HG02678 (cell line): Measurements from ENCODE around the gene PEAR1.

Experiments used
- ATAC-seq: cut with Tn5 transposase; IDR thresholded peaks from one replicate; pipeline ENCODE4 v1.9.1; 2021; ENCODE audit warnings: mild to moderate bottlenecking, moderate library complexity; ENCODE audit not compliant: unreplicated experiment

PEAR1 gene

DNA sequence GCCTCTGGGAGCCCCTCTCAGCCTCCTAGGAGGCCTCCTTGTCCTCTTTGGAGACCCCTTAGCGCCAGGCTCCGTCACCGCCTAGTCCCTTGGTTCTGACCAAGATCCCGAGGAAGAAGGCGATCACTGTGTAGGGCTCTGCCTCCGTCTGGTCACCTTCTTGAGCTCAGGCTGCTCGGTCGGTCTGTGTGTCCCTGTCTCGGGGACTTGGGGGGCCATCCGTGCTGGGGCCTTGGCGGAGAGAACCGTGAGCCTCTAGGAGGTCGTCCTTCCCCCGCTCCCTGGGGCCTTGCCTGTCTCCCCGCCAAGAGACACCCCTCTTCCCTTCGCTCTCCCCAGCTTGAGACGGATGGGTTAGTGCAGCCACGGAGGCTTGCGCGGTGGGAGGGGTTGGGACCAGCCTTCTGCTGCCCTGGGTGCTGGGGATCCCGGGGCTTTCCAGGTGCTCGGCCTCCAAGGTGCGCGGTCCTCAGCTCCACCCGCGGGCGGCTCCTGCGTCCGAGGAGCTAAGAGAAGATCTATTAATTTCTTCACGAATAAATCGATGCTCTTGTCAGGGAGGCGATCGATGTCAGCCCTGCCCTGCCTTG is 33.9 kb upstream of the PEAR1 start:
- ATAC-seq, result no peak

- no peak for ATAC-seq
Measured at GRCh38 chr1:156860113-156860627, 33.3 kb upstream of the PEAR1 start.

GRCh38 chr1:156860628-156861423 is 32.7 kb upstream of the PEAR1 start, which contains the start of gene NTRK1:
Gene NTRK1 (plus strand): TSS chr1:156860865. CDS start chr1:156860935, 70 bp downstream.
- peak; percentile 41 for ATAC-seq

GRCh38 chr1:156862584-156862983 is 30.9 kb upstream of the PEAR1 start:
- no peak for ATAC-seq

- no peak for ATAC-seq
Measured at GRCh38 chr1:156862997-156863599, 30.4 kb upstream of the PEAR1 start.

- ATAC-seq, result no peak
Measured at GRCh38 chr1:156863631-156864030, 29.9 kb upstream of the PEAR1 start.

DNA sequence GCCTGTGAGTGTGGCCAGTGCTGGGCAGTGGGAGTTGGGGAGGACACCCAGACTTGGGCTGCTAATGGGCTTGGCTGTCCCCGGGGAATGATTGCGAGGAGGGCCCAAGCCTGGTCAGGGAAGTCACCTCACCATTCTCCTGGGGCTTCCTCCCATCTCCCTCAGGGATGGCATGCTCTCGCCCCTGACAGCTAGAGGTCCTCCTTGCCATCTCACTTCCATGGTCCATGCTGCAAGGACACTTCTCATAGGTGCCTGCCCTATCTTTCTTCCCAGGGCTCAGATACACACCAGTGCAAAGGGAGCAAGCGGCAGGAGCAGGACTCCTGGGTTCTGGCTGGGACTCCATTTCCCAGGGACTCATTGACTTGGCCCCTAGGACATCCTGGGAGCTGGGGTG is 28.7 kb upstream of the PEAR1 start:
- ATAC-seq, result no peak

GRCh38 chr1:156865258-156865657 is 28.3 kb upstream of the PEAR1 start:
- ATAC-seq, result no peak

GRCh38 chr1:156865865-156866248 is 27.7 kb upstream of the PEAR1 start:
- ATAC-seq, result no peak

GRCh38 chr1:156866249-156866909 is 27.1 kb upstream of the PEAR1 start:
- ATAC-seq, result no peak

DNA sequence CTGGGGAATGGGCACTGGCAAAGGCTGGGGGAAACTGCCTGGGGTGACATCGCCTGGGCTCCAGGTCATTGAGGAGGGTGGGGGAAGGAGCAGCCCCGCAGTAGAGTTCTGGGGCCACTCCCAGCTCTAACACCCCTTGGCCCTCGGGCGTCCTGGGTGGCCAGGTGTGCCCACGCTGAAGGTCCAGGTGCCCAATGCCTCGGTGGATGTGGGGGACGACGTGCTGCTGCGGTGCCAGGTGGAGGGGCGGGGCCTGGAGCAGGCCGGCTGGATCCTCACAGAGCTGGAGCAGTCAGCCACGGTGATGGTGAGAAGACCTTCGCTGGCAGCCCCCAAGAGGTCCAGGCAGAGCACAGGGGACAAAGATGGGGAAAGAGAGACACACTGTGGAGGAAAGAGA is 25.2 kb upstream of the PEAR1 start:
- ATAC-seq, result no peak

- no peak for ATAC-seq
Measured at GRCh38 chr1:156869455-156869854, 24.1 kb upstream of the PEAR1 start.

- no peak for ATAC-seq
Measured at GRCh38 chr1:156873659-156874058, 19.9 kb upstream of the PEAR1 start.

DNA sequence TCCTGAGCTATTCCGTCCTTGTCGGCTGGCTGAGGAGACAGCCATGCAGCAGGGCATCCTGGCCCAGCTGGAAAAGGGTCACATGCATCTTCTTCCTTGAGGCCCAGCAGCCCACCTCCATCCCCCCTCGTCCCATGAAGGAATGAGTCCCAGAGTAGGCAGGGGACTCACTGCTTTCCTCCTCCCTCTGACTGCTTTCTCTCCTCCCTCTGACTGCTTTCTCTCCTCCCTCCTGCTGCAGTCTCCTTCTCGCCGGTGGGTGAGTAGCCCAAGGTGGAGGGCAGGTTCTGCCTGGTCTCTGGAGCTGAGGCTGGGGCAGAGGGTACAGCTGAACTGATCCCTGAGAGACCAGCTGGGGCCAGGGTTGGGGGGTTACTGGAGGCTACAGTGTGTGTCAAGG is 19.4 kb upstream of the PEAR1 start:
- ATAC-seq, result no peak

DNA sequence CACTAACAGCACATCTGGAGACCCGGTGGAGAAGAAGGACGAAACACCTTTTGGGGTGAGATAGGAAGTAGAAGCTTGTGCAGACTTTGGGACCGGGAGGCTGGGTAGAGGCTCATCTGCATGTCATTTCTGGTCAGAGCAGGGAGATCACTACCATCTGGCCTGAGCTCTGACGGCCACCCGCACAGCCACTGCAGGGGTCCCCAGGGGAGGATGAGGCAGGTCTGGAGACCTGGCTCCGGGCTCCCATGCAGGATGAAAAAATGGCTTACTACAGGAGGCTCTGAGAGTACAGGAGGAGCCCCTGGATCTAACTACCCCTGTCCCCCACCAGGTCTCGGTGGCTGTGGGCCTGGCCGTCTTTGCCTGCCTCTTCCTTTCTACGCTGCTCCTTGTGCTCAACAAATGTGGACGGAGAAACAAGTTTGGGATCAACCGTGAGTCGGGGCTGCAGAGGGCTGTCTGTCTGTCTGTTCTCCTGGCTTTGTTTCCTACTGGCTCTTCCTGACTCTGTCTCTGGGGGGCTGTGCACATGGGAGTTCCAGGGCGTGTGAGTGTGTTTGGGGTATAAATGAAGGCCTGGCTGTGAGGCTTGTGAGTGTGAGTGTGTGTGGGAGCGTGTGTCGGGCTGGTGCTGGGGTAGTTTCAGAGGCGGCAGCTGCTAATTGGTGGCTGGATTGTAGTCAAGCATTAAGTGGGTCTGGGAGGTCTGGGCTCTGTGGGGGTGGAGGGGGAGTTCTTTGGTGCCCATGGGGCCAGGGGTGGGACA is 18.8 kb upstream of the PEAR1 start:
- no peak for ATAC-seq

- ATAC-seq, result no peak
Measured at GRCh38 chr1:156875341-156875615, 18.2 kb upstream of the PEAR1 start.

- no peak for ATAC-seq
Measured at GRCh38 chr1:156876281-156876680, 17.2 kb upstream of the PEAR1 start.

GRCh38 chr1:156877433-156878170 is 15.9 kb upstream of the PEAR1 start:
- ATAC-seq, result no peak

DNA sequence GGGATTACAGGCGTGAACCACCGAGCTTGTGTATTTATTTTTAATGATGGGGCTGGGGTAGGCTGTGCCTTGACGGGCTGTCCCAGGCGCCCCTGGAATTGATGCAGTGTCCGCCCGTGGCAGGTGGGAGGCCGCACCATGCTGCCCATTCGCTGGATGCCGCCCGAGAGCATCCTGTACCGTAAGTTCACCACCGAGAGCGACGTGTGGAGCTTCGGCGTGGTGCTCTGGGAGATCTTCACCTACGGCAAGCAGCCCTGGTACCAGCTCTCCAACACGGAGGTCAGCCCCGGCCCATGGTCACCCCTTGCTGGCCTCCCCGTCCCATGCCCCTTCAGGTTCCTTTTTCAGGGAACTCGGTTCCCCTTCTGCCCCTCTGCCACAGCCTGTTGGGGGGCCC is 13.6 kb upstream of the PEAR1 start:
- ATAC-seq, result no peak

DNA sequence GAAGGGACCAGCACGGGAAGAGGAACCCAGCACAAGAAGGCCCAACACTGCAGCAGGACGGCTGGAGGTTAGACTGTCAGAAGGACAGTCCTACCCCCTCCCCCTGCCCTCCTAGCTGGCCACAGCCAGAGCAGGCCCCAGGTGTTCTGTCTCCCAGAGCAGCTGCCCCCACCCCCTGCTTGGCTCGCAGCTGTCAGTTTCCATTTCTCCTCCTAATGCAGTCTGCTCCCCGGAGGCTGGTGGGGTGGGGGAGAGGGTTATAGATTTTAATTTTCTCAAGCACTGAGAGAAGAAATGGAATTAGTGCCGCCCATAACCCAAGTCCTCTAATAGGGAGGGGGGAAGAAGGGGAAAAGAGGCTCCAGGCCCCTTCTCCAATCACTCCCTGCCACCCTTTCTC is 13.0 kb upstream of the PEAR1 start:
- ATAC-seq, result no peak
